ENCODE data around the gene ALDH2. TPM values are rescaled to one million over a fixed set of nuclear protein-coding genes. Genes with fewer than 3 reads are reported as not detected.

The ALDH2 gene
- total and polyA plus RNA-seq, 5 donors = 284 to 423 (median 337) TPM

- peak; percentile 50 to 58 for ATAC-seq
- peak; percentile 51 to 73 (median 72) for DNase-seq
- no peak overlapping the region for H3K27ac ChIP-seq (ENCODE audit: low read length)
- H3K9me3 ChIP-seq (ENCODE audit: control insufficient read depth, low read length) = no peaks in the 10 kb centered on the region
- intact Hi-C loops (cut with DNase I) = no loop called here
- 45% methylated on average over 8 of the region's 8 CpGs for WGBS
- H3K27me3 ChIP-seq (ENCODE audit: control insufficient read depth, insufficient read depth) = no peaks in the 10 kb centered on the region
- H3K4me1 ChIP-seq (ENCODE audit: control insufficient read depth, insufficient read depth, low read length) = peaks cover 2% of the 10 kb centered on the region
- no peak overlapping the region for H3K4me3 ChIP-seq (ENCODE audit: low read length)
Observed at GRCh38 chr12:111788178-111788654, 21.5 kb downstream of the ALDH2 start.

GRCh38 chr12:111789779-111790178 lies 23.0 kb downstream of the ALDH2 start:
- no peak for DNase-seq
- 79% methylated on average over 11 of the region's 11 CpGs for WGBS
- no peak overlapping the region for H3K4me3 ChIP-seq (ENCODE audit: low read length)
- intact Hi-C loops (cut with DNase I) = loop anchor here in 2 of 4 donors (5.0 kb wide), 2 partner anchors 32 to 37 kb away; no protein-coding TSS in a partner anchor
- ATAC-seq = no peak
- peaks cover 2% of the 10 kb centered on the region for H3K4me1 ChIP-seq (ENCODE audit: control insufficient read depth, insufficient read depth, low read length)
- H3K27me3 ChIP-seq (ENCODE audit: control insufficient read depth, insufficient read depth) = no peaks in the 10 kb centered on the region
- H3K27ac ChIP-seq (ENCODE audit: low read length) = no peak overlapping the region
- H3K9me3 ChIP-seq (ENCODE audit: control insufficient read depth, low read length) = no peaks in the 10 kb centered on the region

- H3K27me3 ChIP-seq (ENCODE audit: control insufficient read depth, insufficient read depth) = no peaks in the 10 kb centered on the region
Observed at GRCh38 chr12:111791507-111791906, 24.8 kb downstream of the ALDH2 start.

GRCh38 chr12:111792155-111792855 lies 25.6 kb downstream of the ALDH2 start:
- intact Hi-C loops (cut with DNase I) = loop anchor here in 2 of 4 donors (5.0 kb wide), 2 partner anchors 35 to 40 kb away; no protein-coding TSS in a partner anchor
- H3K9me3 ChIP-seq (ENCODE audit: control insufficient read depth, low read length) = no peaks in the 10 kb centered on the region
- peak; percentile 88 to 90 (median 89) for DNase-seq
- peak; percentile 88 to 94 for ATAC-seq
- H3K4me3 ChIP-seq (ENCODE audit: low read length) = no peak overlapping the region
- H3K27me3 ChIP-seq (ENCODE audit: control insufficient read depth, insufficient read depth) = no peaks in the 10 kb centered on the region
- peak overlapping the region; percentile 67 for H3K27ac ChIP-seq (ENCODE audit: low read length)
- 80% methylated on average over 27 of the region's 27 CpGs for WGBS
- H3K4me1 ChIP-seq (ENCODE audit: control insufficient read depth, insufficient read depth, low read length) = peaks cover 2% of the 10 kb centered on the region

More at GRCh38 chr12:111791507-111791906, 24.8 kb downstream of the ALDH2 start:
- no peaks in the 10 kb centered on the region for H3K9me3 ChIP-seq (ENCODE audit: control insufficient read depth, low read length)
- H3K4me1 ChIP-seq (ENCODE audit: control insufficient read depth, insufficient read depth, low read length) = peaks cover 2% of the 10 kb centered on the region
- WGBS = 82% methylated on average over 8 of the region's 8 CpGs
- H3K27ac ChIP-seq (ENCODE audit: low read length) = peak overlapping the region; percentile 67
- no peak overlapping the region for H3K4me3 ChIP-seq (ENCODE audit: low read length)
- ATAC-seq (peak in 1 of 2 donors; percentile 13), DNase-seq (peak in 1 of 3 donors; percentile 48)
- intact Hi-C loops (cut with DNase I) = loop anchor here in 2 of 4 donors (5.0 kb wide), 2 partner anchors 34 to 39 kb away; no protein-coding TSS in a partner anchor

- no peak for ATAC-seq
- H3K9me3 ChIP-seq (ENCODE audit: control insufficient read depth, low read length) = no peaks in the 10 kb centered on the region
- DNase-seq = no peak
- no peak overlapping the region for H3K4me3 ChIP-seq (ENCODE audit: low read length)
- 83% methylated on average over 3 of the region's 3 CpGs for WGBS
- H3K4me1 ChIP-seq (ENCODE audit: control insufficient read depth, insufficient read depth, low read length) = peaks cover 2% of the 10 kb centered on the region
- H3K27ac ChIP-seq (ENCODE audit: low read length) = peak overlapping the region; percentile 6
- no peaks in the 10 kb centered on the region for H3K27me3 ChIP-seq (ENCODE audit: control insufficient read depth, insufficient read depth)
- intact Hi-C loops (cut with DNase I) = loop anchor here in 2 of 4 donors (5.0 kb wide), 2 partner anchors 36 to 41 kb away; no protein-coding TSS in a partner anchor
Observed at GRCh38 chr12:111792856-111793235, 26.1 kb downstream of the ALDH2 start.

GRCh38 chr12:111798182-111798581 lies 31.4 kb downstream of the ALDH2 start:
- H3K9me3 ChIP-seq (ENCODE audit: control insufficient read depth, low read length) = no peaks in the 10 kb centered on the region
- DNase-seq (no peak), ATAC-seq (peak; percentile 56 to 84)
- no peaks in the 10 kb centered on the region for H3K4me1 ChIP-seq (ENCODE audit: control insufficient read depth, insufficient read depth, low read length)
- no peak overlapping the region for H3K4me3 ChIP-seq (ENCODE audit: low read length)
- intact Hi-C loops (cut with DNase I) = no loop called here
- peak overlapping the region; percentile 47 for H3K27ac ChIP-seq (ENCODE audit: low read length)
- 72% methylated on average over 4 of the region's 4 CpGs for WGBS
- no peaks in the 10 kb centered on the region for H3K27me3 ChIP-seq (ENCODE audit: control insufficient read depth, insufficient read depth)

- intact Hi-C loops (cut with DNase I) = no loop called here
- Histone ChIP-seq H3K27me3 (ENCODE audit: control insufficient read depth, insufficient read depth) (no peaks in the 10 kb centered on the region), H3K9me3 (ENCODE audit: control insufficient read depth, low read length) (no peaks in the 10 kb centered on the region), H3K4me1 (ENCODE audit: control insufficient read depth, insufficient read depth, low read length) (no peaks in the 10 kb centered on the region), H3K4me3 (ENCODE audit: low read length) (no peak overlapping the region), H3K27ac (ENCODE audit: low read length) (no peak overlapping the region)
- no peak for DNase-seq
- no peak for ATAC-seq
- WGBS = 96% methylated on average over 9 of the region's 9 CpGs
Observed at GRCh38 chr12:111799758-111800157, 33.0 kb downstream of the ALDH2 start.

GRCh38 chr12:111803038-111803626 lies 36.4 kb downstream of the ALDH2 start:
- WGBS = 96% methylated on average over 6 of the region's 6 CpGs
- intact Hi-C loops (cut with DNase I) = no loop called here

GRCh38 chr12:111803851-111804250 lies 37.1 kb downstream of the ALDH2 start:
- 97% methylated on average over 8 of the region's 8 CpGs for WGBS
- no peaks in the 10 kb centered on the region for H3K4me1 ChIP-seq (ENCODE audit: control insufficient read depth, insufficient read depth, low read length)
- ATAC-seq = no peak
- H3K27ac ChIP-seq (ENCODE audit: low read length) = no peak overlapping the region
- intact Hi-C loops (cut with DNase I) = no loop called here
- H3K27me3 ChIP-seq (ENCODE audit: control insufficient read depth, insufficient read depth) = no peaks in the 10 kb centered on the region
- DNase-seq = no peak
- no peaks in the 10 kb centered on the region for H3K9me3 ChIP-seq (ENCODE audit: control insufficient read depth, low read length)
- H3K4me3 ChIP-seq (ENCODE audit: low read length) = no peak overlapping the region

More at GRCh38 chr12:111803038-111803626, 36.4 kb downstream of the ALDH2 start:
- DNase-seq = no peak
- Histone ChIP-seq H3K27me3 (ENCODE audit: control insufficient read depth, insufficient read depth) (no peaks in the 10 kb centered on the region), H3K4me3 (ENCODE audit: low read length) (no peak overlapping the region), H3K27ac (ENCODE audit: low read length) (no peak overlapping the region), H3K9me3 (ENCODE audit: control insufficient read depth, low read length) (no peaks in the 10 kb centered on the region), H3K4me1 (ENCODE audit: control insufficient read depth, insufficient read depth, low read length) (no peaks in the 10 kb centered on the region)
- no peak for ATAC-seq

- 90% methylated on average over 4 of the region's 4 CpGs for whole genome bisulfite sequencing
- intact Hi-C loops (cut with DNase I) = no loop called here
- ATAC-seq = no peak
Observed at GRCh38 chr12:111806304-111806703, 39.6 kb downstream of the ALDH2 start.

GRCh38 chr12:111807232-111807631 lies 40.5 kb downstream of the ALDH2 start:
- Histone ChIP-seq H3K27ac (ENCODE audit: low read length) (no peak overlapping the region), H3K27me3 (ENCODE audit: control insufficient read depth, insufficient read depth) (no peaks in the 10 kb centered on the region), H3K4me1 (ENCODE audit: control insufficient read depth, insufficient read depth, low read length) (no peaks in the 10 kb centered on the region), H3K4me3 (ENCODE audit: low read length) (no peak overlapping the region), H3K9me3 (ENCODE audit: control insufficient read depth, low read length) (no peaks in the 10 kb centered on the region)
- 85% methylated on average over 7 of the region's 7 CpGs for WGBS
- intact Hi-C loops (cut with DNase I) = no loop called here
- ATAC-seq (peak; percentile 36 to 48), DNase-seq (no peak)

More at GRCh38 chr12:111806304-111806703, 39.6 kb downstream of the ALDH2 start:
- Histone ChIP-seq H3K9me3 (ENCODE audit: control insufficient read depth, low read length) (no peaks in the 10 kb centered on the region), H3K27ac (ENCODE audit: low read length) (no peak overlapping the region), H3K4me3 (ENCODE audit: low read length) (no peak overlapping the region), H3K4me1 (ENCODE audit: control insufficient read depth, insufficient read depth, low read length) (no peaks in the 10 kb centered on the region), H3K27me3 (ENCODE audit: control insufficient read depth, insufficient read depth) (no peaks in the 10 kb centered on the region)
- no peak for DNase-seq
